ENCODE data around the gene PLCH1.

PLCH1 gene

GRCh38 chr3:155331078-155331477 lies 413.8 kb downstream of the PLCH1 start:
- no peak for DNase-seq (ENCODE audit: low read depth, low spot score)
- no peak overlapping the region for H3K4me3 ChIP-seq (ENCODE audit: low read depth, low read length)
- ChIA-PET POLR2A (no interaction called here), CTCF (interaction anchor here (0.9 kb wide), 1 partner anchor 8 kb away, joined by 3 read pairs; no protein-coding TSS in a partner anchor)
- no peak for TF ChIP-seq CTCF (IDR thresholded peaks at IDR 0.05; ENCODE audit: insufficient read depth, low read length, missing control alignments)

DNA sequence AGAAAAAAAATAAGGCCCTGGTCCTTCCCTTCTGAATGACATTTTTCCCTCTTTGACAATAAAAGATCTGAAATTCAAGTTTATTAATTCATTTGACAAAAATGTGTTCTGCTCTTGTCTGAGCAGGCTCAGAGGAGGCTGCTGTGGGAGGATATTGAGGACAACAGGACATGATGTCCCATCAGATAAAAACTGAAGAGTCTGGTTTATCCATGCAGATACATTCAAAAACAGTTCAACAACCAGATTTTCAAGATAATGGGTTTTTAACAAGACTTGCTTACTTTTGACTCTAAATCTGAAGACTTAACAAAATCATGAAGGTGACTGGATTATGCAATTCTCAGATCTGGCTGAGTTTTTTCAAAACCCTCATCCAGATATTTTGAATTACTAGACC lies 414.5 kb downstream of the PLCH1 start:
- no peak for DNase-seq (ENCODE audit: low read depth, low spot score)
- ChIA-PET CTCF (no interaction called here), POLR2A (no interaction called here)
- no peak for TF ChIP-seq CTCF (IDR thresholded peaks at IDR 0.05; ENCODE audit: insufficient read depth, low read length, missing control alignments)
- no peak overlapping the region for H3K4me3 ChIP-seq (ENCODE audit: low read depth, low read length)

DNA sequence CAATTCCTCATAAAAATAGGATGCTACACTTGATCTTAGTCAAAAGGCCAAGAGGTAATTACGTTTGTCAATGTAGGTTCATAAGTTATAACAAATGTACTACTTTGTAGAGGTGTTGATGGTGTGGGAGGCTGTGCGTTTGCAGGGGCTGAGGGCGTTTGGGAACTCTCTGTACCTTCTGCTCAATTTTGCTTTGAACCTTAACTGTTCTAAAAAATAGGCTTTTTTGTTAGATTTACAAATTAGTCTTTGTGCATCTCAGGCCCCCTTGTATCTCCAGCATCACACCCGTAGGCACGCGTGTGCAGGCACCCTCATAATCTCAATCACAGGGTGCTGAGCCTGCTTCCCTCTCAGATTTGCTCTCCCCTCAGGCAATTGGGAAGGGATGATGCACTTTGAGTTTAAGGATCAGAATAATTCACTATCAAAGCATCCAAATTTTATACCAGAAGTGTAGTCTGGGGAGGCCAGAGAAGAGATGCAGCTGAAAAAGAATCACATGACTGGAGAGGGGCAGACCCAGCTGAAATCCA lies 415.3 kb downstream of the PLCH1 start:
- CTCF ChIA-PET, result no interaction called here
- H3K4me3 ChIP-seq (ENCODE audit: low read depth, low read length), result no peak overlapping the region
- DNase-seq (ENCODE audit: low read depth, low spot score), result no peak
- no peak for TF ChIP-seq CTCF (IDR thresholded peaks at IDR 0.05; ENCODE audit: insufficient read depth, low read length, missing control alignments)
- POLR2A ChIA-PET, result no interaction called here

- DNase-seq (ENCODE audit: low read depth, low spot score), result no peak
- no peak for TF ChIP-seq CTCF (IDR thresholded peaks at IDR 0.05; ENCODE audit: insufficient read depth, low read length, missing control alignments)
- ChIA-PET POLR2A (no interaction called here), CTCF (interaction anchor here (1.2 to 1.6 kb wide), 2 partner anchors 25 to 373 kb away, joined by 3 to 7 read pairs; no protein-coding TSS in a partner anchor)
- H3K4me3 ChIP-seq (ENCODE audit: low read depth, low read length), result no peak overlapping the region
Measured at GRCh38 chr3:155327871-155328270, 417.0 kb downstream of the PLCH1 start.

GRCh38 chr3:155327430-155327829 lies 417.4 kb downstream of the PLCH1 start:
- no peak overlapping the region for H3K4me3 ChIP-seq (ENCODE audit: low read depth, low read length)
- POLR2A ChIA-PET, result no interaction called here
- DNase-seq (ENCODE audit: low read depth, low spot score), result no peak
- CTCF ChIA-PET, result interaction anchor here (0.8 to 1.6 kb wide), 6 partner anchors 8 to 567 kb away, joined by 3 to 7 read pairs (median 4); no protein-coding TSS in a partner anchor
- no peak for TF ChIP-seq CTCF (IDR thresholded peaks at IDR 0.05; ENCODE audit: insufficient read depth, low read length, missing control alignments)

GRCh38 chr3:155326901-155327300 lies 418.0 kb downstream of the PLCH1 start:
- DNase-seq (ENCODE audit: low read depth, low spot score), result no peak
- ChIA-PET POLR2A (no interaction called here), CTCF (interaction anchor here (0.8 to 1.6 kb wide), 6 partner anchors 9 to 567 kb away, joined by 3 to 7 read pairs (median 4); no protein-coding TSS in a partner anchor)
- TF ChIP-seq CTCF (IDR thresholded peaks at IDR 0.05; ENCODE audit: insufficient read depth, low read length, missing control alignments), result no peak
- H3K4me3 ChIP-seq (ENCODE audit: low read depth, low read length), result no peak overlapping the region
